Choroid plexus epithelial cell (primary cell): ENCODE results near the gene PRIM2.
A peak's percentile ranks its signal among the peaks of the same experiment; 100 is the strongest.
"Not testable (repeated sequence)": the region's sequence is repeated elsewhere in the genome, so short reads cannot be mapped to it uniquely, and the experiment has no call there.

ENCODE experiments used
- DNase-seq: peaks from one replicate; pipeline ENCODE4 v3.0.0-alpha.2; 2010; ENCODE audit warnings: low read depth
- H3K4me3 ChIP-seq: 2 replicates; pipeline ENCODE4 v1.5.1; 2011; ENCODE audit warnings: low read depth, mild to moderate bottlenecking, control low read depth, low read length, moderate library complexity
- CTCF ChIP-seq: conservative IDR thresholded peaks from 2 replicates; pipeline ENCODE4 v1.5.1; 2011; ENCODE audit warnings: low read depth, mild to moderate bottlenecking, control low read depth, inconsistent platforms, low read length, moderate library complexity

PRIM2 gene

GRCh38 chr6:57352596-57352995, 35.2 kb downstream of the PRIM2 start:
- peak; percentile 37 for DNase-seq
- peak; percentile 14 for TF ChIP-seq CTCF
- not testable (repeated sequence) for H3K4me3 ChIP-seq

- H3K4me3 ChIP-seq: not testable (repeated sequence)
Measured at GRCh38 chr6:57358319-57358718, 40.9 kb downstream of the PRIM2 start.

GRCh38 chr6:57359766-57360165, 42.3 kb downstream of the PRIM2 start:
- not testable (repeated sequence) for DNase-seq, H3K4me3 ChIP-seq

More at GRCh38 chr6:57358319-57358718, 40.9 kb downstream of the PRIM2 start:
- DNase-seq: not testable (repeated sequence)

GRCh38 chr6:57362340-57362739, 44.9 kb downstream of the PRIM2 start:
- DNase-seq: peak; percentile 27
- not testable (repeated sequence) for H3K4me3 ChIP-seq

- DNase-seq: peak; percentile 71
Measured at GRCh38 chr6:57365076-57365583, 47.7 kb downstream of the PRIM2 start.

GRCh38 chr6:57368965-57369731, 51.7 kb downstream of the PRIM2 start:
- not testable (repeated sequence) for DNase-seq, H3K4me3 ChIP-seq

More at GRCh38 chr6:57365076-57365583, 47.7 kb downstream of the PRIM2 start:
- not testable (repeated sequence) for H3K4me3 ChIP-seq

GRCh38 chr6:57371779-57372178, 54.3 kb downstream of the PRIM2 start:
- H3K4me3 ChIP-seq, DNase-seq: not testable (repeated sequence)

- not testable (repeated sequence) for DNase-seq, H3K4me3 ChIP-seq
Measured at GRCh38 chr6:57374764-57375163, 57.3 kb downstream of the PRIM2 start.

- H3K4me3 ChIP-seq, DNase-seq: not testable (repeated sequence)
Measured at GRCh38 chr6:57376083-57376482, 58.7 kb downstream of the PRIM2 start.

- peak; percentile 2 for DNase-seq
- not testable (repeated sequence) for H3K4me3 ChIP-seq
Measured at GRCh38 chr6:57389038-57389592, 71.7 kb downstream of the PRIM2 start.

- H3K4me3 ChIP-seq, DNase-seq: not testable (repeated sequence)
Measured at GRCh38 chr6:57390818-57391217, 73.4 kb downstream of the PRIM2 start.

GRCh38 chr6:57392047-57392446, 74.6 kb downstream of the PRIM2 start:
- not testable (repeated sequence) for H3K4me3 ChIP-seq, DNase-seq

- not testable (repeated sequence) for DNase-seq, H3K4me3 ChIP-seq
Measured at GRCh38 chr6:57419341-57419740, 101.9 kb downstream of the PRIM2 start.

GRCh38 chr6:57421503-57421902, 104.1 kb downstream of the PRIM2 start:
- no peak for TF ChIP-seq CTCF
- DNase-seq: peak; percentile 7
- H3K4me3 ChIP-seq: no peak overlapping the region
